Left lung (tissue), 10 donors: ENCODE data around the gene FYN. TPM values are rescaled to one million over a fixed set of nuclear protein-coding genes. Genes with fewer than 3 reads are reported as not detected.

Experiments used
- ATAC-seq: fragments of 200-7000 bp; cut with Tn5 transposase; one replicate; pipeline ENCODE4 v1.9.1; 2020; ENCODE audit warnings: moderate library complexity
- DNase-seq, 4 donors: peaks; one replicate each; pipeline ENCODE4 v3.0.0-alpha.2; 2013 to 2020
- H3K27ac ChIP-seq, 2 donors: fragments of 200-600 bp; sonication (generic) in 1 of 2; one replicate each; pipeline versions ENCODE4 v1.5.0 to v1.8.0; 2020 to 2021
- H3K27me3 ChIP-seq, 2 donors: fragments of 200-600 bp; sonication (generic) in 1 of 2; one replicate each; pipeline versions ENCODE4 v1.5.0 to v1.8.0; 2020 to 2021
- H3K36me3 ChIP-seq, 2 donors: fragments of 200-600 bp; sonication (generic) in 1 of 2; one replicate each; pipeline versions ENCODE4 v1.5.0 to v1.8.0; 2020 to 2021
- H3K4me1 ChIP-seq, 2 donors: fragments of 200-600 bp; one replicate each; pipeline ENCODE4 v1.8.0; 2021
- H3K4me3 ChIP-seq, 2 donors: fragments of 200-600 bp; sonication (generic) in 1 of 2; one replicate each; pipeline versions ENCODE4 v1.5.0 to v1.8.0; 2020 to 2021; ENCODE audit warnings: mild to moderate bottlenecking in 1 of 2
- H3K9me3 ChIP-seq, 2 donors: fragments of 200-600 bp; sonication (generic) in 1 of 2; one replicate each; pipeline versions ENCODE4 v1.5.0 to v1.8.0; 2020 to 2021
- CTCF ChIP-seq, 2 donors: fragments of 200-600 bp; sonication (generic) in 1 of 2; IDR thresholded peaks; one replicate each; pipeline versions ENCODE4 v1.5.0 to v1.8.0; 2021; ENCODE audit warnings: antibody characterized with exemption in 2 of 2
- intact Hi-C, 2 donors: fragments of 100-400 bp; cut with DNase I; formaldehyde crosslinking; loops; one replicate each; pipeline versions ENCODE4 v1.11.2 to v1.14.2; 2022
- polyA plus RNA-seq, 6 donors: library from polyadenylated mRNA; unstranded; fragments of 120-200 nt; gene quantifications; one replicate each; pipeline ENCODE4 v1.2.1, GENCODE V29; 2013; ENCODE audit not compliant: insufficient read length in 6 of 6
- total RNA-seq, 2 donors: library from RNA; stranded (reverse); fragmentation: NEBNext Ultra II Directional; extraction: Animal tissue kit (Norgen Biotek cat#: 25700); gene quantifications; one replicate each; pipeline ENCODE4 v1.2.1, GENCODE V29; 2021
- donor health status: DM: no; HTN: yes; CAD: no.
- donor health status: DM: no; HTN: no; CAD: no.

FYN gene
- total and polyA plus RNA-seq, 8 donors: 58.8 to 165 (median 144) TPM

GRCh38 chr6:111828809-111829208 lies 44.4 kb downstream of the FYN start:
- intact Hi-C loops: no loop called here
- Histone ChIP-seq H3K4me3 (no peak overlapping the region), H3K27ac (no peak overlapping the region), H3K4me1 (peaks cover 8 to 24% of the 10 kb centered on the region in 2 donors), H3K36me3 (no peaks in the 10 kb centered on the region), H3K9me3 (no peaks in the 10 kb centered on the region), H3K27me3 (no peaks in the 10 kb centered on the region)
- ATAC-seq (no peak), DNase-seq (no peak)
- no peak for TF ChIP-seq CTCF (IDR thresholded peaks at IDR 0.05)

- Histone ChIP-seq H3K4me3 (no peak overlapping the region), H3K4me1 (peaks cover 14 to 25% of the 10 kb centered on the region in 2 donors), H3K27ac (no peak overlapping the region), H3K36me3 (no peaks in the 10 kb centered on the region), H3K9me3 (no peaks in the 10 kb centered on the region), H3K27me3 (no peaks in the 10 kb centered on the region)
- DNase-seq (no peak), ATAC-seq (no peak)
- intact Hi-C loops: no loop called here
- no peak for TF ChIP-seq CTCF (IDR thresholded peaks at IDR 0.05)
Observed at GRCh38 chr6:111825439-111826086, 47.7 kb downstream of the FYN start.

GRCh38 chr6:111824608-111825337 lies 48.5 kb downstream of the FYN start:
- intact Hi-C loops: no loop called here
- no peaks in the 10 kb centered on the region for H3K36me3 ChIP-seq
- no peak overlapping the region for H3K4me3 ChIP-seq
- peak overlapping the region in 1 of 2 donors; percentile 50 for H3K27ac ChIP-seq
- no peak for TF ChIP-seq CTCF (IDR thresholded peaks at IDR 0.05)
- no peaks in the 10 kb centered on the region for H3K27me3 ChIP-seq
- no peaks in the 10 kb centered on the region for H3K9me3 ChIP-seq
- DNase-seq (no peak), ATAC-seq (no peak)
- H3K4me1 ChIP-seq: peaks cover 14 to 29% of the 10 kb centered on the region in 2 donors

- Histone ChIP-seq H3K36me3 (no peaks in the 10 kb centered on the region), H3K27me3 (no peaks in the 10 kb centered on the region), H3K4me3 (no peak overlapping the region), H3K9me3 (no peaks in the 10 kb centered on the region), H3K27ac (peak overlapping the region; percentile 50 to 71), H3K4me1 (peaks cover 14 to 34% of the 10 kb centered on the region in 2 donors)
- no peak for TF ChIP-seq CTCF (IDR thresholded peaks at IDR 0.05)
- intact Hi-C loops: no loop called here
- ATAC-seq: peak; percentile 51
- no peak for DNase-seq
Observed at GRCh38 chr6:111823831-111824607, 49.2 kb downstream of the FYN start.

- H3K9me3 ChIP-seq: no peaks in the 10 kb centered on the region
- peaks cover 14 to 44% of the 10 kb centered on the region in 2 donors for H3K4me1 ChIP-seq
- no peak for DNase-seq
- intact Hi-C loops: no loop called here
- H3K36me3 ChIP-seq: no peaks in the 10 kb centered on the region
- TF ChIP-seq CTCF (IDR thresholded peaks at IDR 0.05): no peak
- H3K27me3 ChIP-seq: no peaks in the 10 kb centered on the region
- peak overlapping the region; percentile 50 to 71 for H3K27ac ChIP-seq
- no peak overlapping the region for H3K4me3 ChIP-seq
- no peak for ATAC-seq
Observed at GRCh38 chr6:111823012-111823411, 50.2 kb downstream of the FYN start.
